ENCODE results near the gene NCKAP5L.

NCKAP5L gene

GRCh38 chr12:49823350-49823749, 4.9 kb downstream of the NCKAP5L start:
- no peak for DNase-seq (ENCODE audit: low spot score)

DNA sequence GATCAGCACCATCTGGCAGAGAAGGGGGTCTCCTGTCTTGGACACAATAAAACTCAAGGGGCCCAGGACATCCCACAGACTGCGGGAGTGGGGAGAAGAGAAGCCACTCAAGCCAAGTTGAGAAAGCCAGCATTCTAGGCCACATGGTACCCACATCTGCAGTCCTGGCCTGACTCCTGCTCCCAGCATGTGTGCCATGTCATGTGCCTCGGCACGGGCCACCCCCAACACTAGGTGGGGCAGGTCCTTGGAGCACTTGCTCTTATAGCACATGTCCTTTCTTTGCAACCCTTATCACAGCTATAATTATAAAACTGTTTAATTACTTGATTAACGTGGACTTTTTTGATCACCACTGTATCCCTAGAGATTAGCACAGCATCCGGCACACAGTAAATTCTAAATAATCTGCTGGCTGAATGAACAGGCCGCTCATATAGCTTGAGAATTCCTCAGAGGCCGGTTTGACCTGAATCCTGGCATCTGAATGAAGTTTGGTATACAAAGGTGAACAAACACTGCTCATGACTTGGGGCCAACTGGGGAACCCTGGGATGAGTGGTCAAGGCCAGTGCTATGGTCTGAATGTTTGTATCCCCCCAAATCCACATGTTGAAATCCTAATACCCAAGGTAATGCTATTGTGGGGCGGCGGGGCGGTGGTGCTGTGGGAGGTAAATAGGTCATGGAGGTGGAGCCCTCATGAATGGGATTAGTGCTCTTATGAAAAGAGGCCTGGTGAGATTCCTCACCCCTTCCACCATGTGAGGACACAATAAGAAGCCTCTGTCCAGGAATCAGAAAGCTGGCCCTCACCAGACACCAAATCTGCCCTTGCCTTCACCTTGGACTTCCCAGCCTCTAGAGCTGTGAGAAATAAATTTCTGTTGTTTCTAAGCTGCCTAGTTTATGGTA, 6.6 kb downstream of the NCKAP5L start:
- DNase-seq (ENCODE audit: low spot score), result no peak

- DNase-seq (ENCODE audit: low spot score), result no peak
Observed at GRCh38 chr12:49819786-49820185, 8.4 kb downstream of the NCKAP5L start.

DNA sequence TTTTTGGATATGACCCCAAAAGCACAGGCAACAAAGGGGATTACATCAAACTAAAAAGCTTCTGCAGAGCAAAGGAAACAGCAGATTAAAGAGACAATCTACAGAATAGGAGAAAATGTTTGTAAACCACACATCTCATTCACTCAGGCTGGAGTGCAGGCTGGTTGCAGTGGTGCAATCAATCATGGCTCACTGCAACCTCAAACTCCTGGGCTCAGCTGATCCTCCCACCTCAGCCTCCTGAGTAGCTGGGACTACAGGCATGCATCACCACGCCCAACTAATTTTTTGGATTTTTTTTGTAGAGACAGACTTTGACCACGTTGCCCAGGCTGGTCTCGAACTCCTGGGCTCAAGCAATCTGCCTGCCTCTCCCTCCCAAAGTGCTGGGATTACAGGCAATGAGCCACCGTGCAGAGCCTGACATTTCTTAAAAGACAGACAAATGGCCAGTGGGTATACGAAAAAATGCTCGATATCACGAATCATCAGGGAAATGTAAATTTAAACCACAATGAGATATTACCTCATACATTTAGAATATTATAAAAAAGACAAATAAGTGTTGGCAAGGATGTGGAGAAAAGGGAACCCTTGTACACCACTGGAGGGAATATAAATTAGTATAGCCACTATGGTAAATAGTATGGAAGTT, 9.8 kb downstream of the NCKAP5L start:
- no peak for DNase-seq (ENCODE audit: low spot score)

GRCh38 chr12:49813131-49813530, 15.1 kb downstream of the NCKAP5L start:
- no peak for DNase-seq (ENCODE audit: low spot score)

GRCh38 chr12:49811961-49812401, 16.2 kb downstream of the NCKAP5L start:
- DNase-seq (ENCODE audit: low spot score), result no peak

- no peak for DNase-seq (ENCODE audit: low spot score)
Observed at GRCh38 chr12:49811136-49811535, 17.1 kb downstream of the NCKAP5L start.

- DNase-seq (ENCODE audit: low spot score), result no peak
Observed at GRCh38 chr12:49809906-49810389, 18.3 kb downstream of the NCKAP5L start.

DNA sequence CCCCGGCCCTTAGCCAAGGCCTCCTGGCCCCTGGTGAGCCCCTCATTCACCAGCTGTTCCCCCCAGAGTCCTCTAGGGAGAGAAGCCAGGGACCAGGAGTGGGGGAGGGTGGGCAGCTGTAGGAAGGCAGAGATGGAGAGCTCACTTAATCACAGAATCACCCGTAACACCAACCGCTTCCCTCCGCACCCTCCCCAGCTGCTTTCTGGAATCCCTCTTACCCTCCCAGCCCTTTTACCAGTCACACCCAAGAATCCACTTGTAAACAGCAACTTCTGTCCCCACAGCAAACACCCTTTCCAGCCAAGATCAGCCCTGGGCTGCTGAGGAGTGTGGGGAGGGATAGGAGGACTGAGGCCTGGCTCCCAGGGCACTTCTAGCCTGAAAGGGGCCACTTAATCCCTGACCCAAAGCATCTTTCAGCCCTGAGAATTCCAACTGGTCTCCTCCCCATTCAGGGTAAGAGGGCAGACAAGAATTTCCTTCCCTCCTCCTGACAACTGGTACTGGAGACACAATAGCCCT, 18.8 kb downstream of the NCKAP5L start:
- DNase-seq (ENCODE audit: low spot score), result no peak

DNA sequence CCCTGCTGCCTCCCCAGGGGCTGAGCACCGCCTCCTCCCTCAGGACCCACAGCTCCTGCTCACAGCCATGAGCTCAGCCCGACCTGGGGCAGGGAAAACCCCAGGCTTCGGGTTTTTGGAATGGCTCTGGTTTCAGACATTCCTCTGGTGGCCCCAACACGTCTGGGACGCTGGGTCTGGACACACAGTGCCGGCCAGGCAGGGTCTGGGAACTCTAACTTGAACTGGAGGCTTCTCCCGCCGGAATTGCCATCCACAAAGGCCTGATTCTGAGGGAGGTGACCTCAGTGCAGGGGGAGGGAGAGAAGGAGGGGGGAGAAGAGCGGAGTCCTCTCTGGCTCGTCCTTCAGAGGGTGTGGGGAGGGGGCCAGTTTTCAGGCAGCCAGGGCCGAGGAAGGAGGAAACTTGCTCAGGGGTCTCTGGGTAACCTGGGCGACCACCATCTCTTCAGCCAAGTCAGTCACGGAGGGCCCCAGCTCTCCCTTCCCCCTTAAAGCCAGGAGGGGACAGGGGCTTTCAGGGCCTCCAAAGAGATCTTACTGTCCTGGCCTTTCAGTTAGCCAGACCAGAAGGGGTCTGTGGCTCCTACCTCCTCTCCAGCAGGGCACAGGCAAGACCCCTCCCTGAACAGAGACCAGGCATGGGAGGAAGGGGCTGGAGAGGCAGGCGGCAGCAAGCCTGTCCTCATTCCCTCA, 19.4 kb downstream of the NCKAP5L start:
- DNase-seq (ENCODE audit: low spot score), result no peak

GRCh38 chr12:49807991-49808580, 20.1 kb downstream of the NCKAP5L start:
- no peak for DNase-seq (ENCODE audit: low spot score)

- no peak for DNase-seq (ENCODE audit: low spot score)
Observed at GRCh38 chr12:49806877-49807276, 21.3 kb downstream of the NCKAP5L start.

DNA sequence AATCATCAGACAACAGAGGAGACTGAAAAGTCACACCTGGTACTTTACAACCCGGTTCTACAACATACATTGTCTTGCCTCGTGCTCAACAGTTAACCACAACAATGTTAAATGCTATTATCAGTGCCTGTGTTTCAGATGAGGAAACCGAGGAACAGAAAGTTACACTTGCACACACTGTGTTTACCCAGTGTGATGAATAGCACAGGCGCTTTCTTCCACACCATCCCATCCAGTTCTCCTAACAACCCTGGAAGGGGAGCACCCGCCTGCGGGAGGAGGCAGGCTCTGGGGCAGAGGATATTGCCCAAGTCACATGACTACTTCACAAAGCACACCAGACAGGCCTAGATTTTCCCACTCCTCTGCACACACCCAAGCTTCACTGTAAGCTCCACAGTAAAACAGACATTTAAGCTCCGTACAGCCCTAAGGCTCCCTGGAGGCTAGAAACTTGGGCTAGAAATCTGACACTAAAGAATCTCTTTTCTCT, 21.8 kb downstream of the NCKAP5L start:
- no peak for DNase-seq (ENCODE audit: low spot score)

DNA sequence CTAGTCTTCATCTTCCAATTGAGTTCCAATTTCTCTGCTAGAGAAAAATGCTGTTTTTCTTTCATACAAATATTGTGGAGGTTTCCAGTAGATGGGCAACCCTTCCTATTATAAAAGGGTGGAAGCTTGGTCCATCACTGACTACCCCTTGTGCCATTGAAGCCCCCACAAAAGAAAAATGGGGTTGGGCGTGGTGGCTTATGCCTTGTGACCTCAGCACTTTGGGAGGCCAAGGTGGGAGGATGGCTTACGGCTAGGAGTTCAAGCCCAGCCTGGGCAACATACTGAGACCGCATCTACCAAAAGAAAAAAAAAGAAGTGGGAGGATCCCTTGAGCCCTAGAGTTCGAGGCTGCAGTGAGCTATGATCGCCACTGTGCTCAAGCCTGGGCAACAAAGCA, 22.8 kb downstream of the NCKAP5L start:
- DNase-seq (ENCODE audit: low spot score), result no peak

DNA sequence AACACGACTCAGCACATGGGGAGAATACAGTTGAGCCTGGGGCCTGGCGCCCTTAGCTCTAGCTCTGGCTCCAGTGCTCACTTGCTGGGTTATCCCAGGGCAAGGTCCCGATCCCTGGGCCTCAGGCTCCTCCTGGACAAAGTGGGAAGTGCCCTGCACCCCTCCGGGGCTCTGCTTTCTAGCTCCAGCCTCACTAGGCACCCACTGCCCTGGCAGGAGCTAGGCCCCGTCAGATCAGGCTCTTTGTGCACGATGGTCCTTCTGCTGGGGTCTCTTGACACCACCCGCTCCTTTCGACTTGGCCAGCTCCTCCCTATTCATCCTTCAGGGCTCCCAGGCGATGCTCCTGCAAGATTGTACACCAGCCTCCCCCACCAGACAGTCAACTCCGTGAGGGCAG, 23.4 kb downstream of the NCKAP5L start:
- DNase-seq (ENCODE audit: low spot score), result no peak

GRCh38 chr12:49803693-49804450, 24.3 kb downstream of the NCKAP5L start:
- no peak for DNase-seq (ENCODE audit: low spot score)

- no peak for DNase-seq (ENCODE audit: low spot score)
Observed at GRCh38 chr12:49801141-49802063, 26.8 kb downstream of the NCKAP5L start.

- no peak for DNase-seq (ENCODE audit: low spot score)
Observed at GRCh38 chr12:49800421-49801140, 27.6 kb downstream of the NCKAP5L start.

GRCh38 chr12:49798934-49799333, 29.3 kb downstream of the NCKAP5L start:
- DNase-seq (ENCODE audit: low spot score), result no peak
